Measurements from ENCODE around the gene CDH12.
"Not testable (repeated sequence)": the region's sequence is repeated elsewhere in the genome, so short reads cannot be mapped to it uniquely, and the experiment has no call there.

The CDH12 gene

GRCh38 chr5:22411554-22412349 is 441.4 kb downstream of the CDH12 start:
- no peak for DNase-seq

GRCh38 chr5:22391956-22392355 is 461.2 kb downstream of the CDH12 start:
- no peak for DNase-seq

GRCh38 chr5:22390888-22391287 is 462.3 kb downstream of the CDH12 start:
- no peak for DNase-seq

GRCh38 chr5:22372826-22373660 is 480.1 kb downstream of the CDH12 start:
- no peak for DNase-seq

GRCh38 chr5:22372376-22372775 is 480.8 kb downstream of the CDH12 start:
- DNase-seq: no peak

- no peak for DNase-seq
Measured at GRCh38 chr5:22354956-22355355, 498.2 kb downstream of the CDH12 start.

GRCh38 chr5:22352493-22352892 is 500.7 kb downstream of the CDH12 start:
- DNase-seq: no peak

- no peak for DNase-seq
Measured at GRCh38 chr5:22351178-22351577, 502.0 kb downstream of the CDH12 start.

- no peak for DNase-seq
Measured at GRCh38 chr5:22348027-22348426, 505.1 kb downstream of the CDH12 start.

GRCh38 chr5:22344000-22344399 is 509.1 kb downstream of the CDH12 start:
- no peak for DNase-seq

GRCh38 chr5:22341406-22341805 is 511.7 kb downstream of the CDH12 start:
- no peak for DNase-seq

GRCh38 chr5:22332949-22333348 is 520.2 kb downstream of the CDH12 start:
- not testable (repeated sequence) for DNase-seq

GRCh38 chr5:22329683-22330082 is 523.5 kb downstream of the CDH12 start:
- no peak for DNase-seq

GRCh38 chr5:22319798-22320197 is 533.3 kb downstream of the CDH12 start:
- DNase-seq: no peak

- no peak for DNase-seq
Measured at GRCh38 chr5:22316294-22316693, 536.9 kb downstream of the CDH12 start.

GRCh38 chr5:22315052-22315451 is 538.1 kb downstream of the CDH12 start:
- DNase-seq: not testable (repeated sequence)

- no peak for DNase-seq
Measured at GRCh38 chr5:22314548-22314947, 538.6 kb downstream of the CDH12 start.

GRCh38 chr5:22306011-22306410 is 547.1 kb downstream of the CDH12 start:
- DNase-seq: no peak

GRCh38 chr5:22295832-22296231 is 557.3 kb downstream of the CDH12 start:
- no peak for DNase-seq

GRCh38 chr5:22293147-22293546 is 560.0 kb downstream of the CDH12 start:
- no peak for DNase-seq

- no peak for DNase-seq
Measured at GRCh38 chr5:22278164-22278563, 575.0 kb downstream of the CDH12 start.

- no peak for DNase-seq
Measured at GRCh38 chr5:22277006-22277405, 576.1 kb downstream of the CDH12 start.

GRCh38 chr5:22265855-22266254 is 587.3 kb downstream of the CDH12 start:
- not testable (repeated sequence) for DNase-seq

GRCh38 chr5:22258139-22258538 is 595.0 kb downstream of the CDH12 start:
- DNase-seq: no peak
